Neutrophil (primary cell): ENCODE results near the gene DBNL.

Source experiments
- H3K27ac ChIP-seq: fragments of 200-600 bp; sonication (generic); 2 replicates; pipeline ENCODE4 v1.5.1; 2016; ENCODE audit warnings: mild to moderate bottlenecking, moderate library complexity
- H3K27me3 ChIP-seq: fragments of 200-600 bp; sonication (generic); 2 replicates; pipeline ENCODE4 v1.6.0; 2016; ENCODE audit warnings: mild to moderate bottlenecking
- H3K36me3 ChIP-seq: fragments of 200-600 bp; sonication (generic); 2 replicates; pipeline ENCODE4 v1.5.1; 2017
- H3K4me1 ChIP-seq, 2 experiments: fragments of 200-600 bp in 1 of 2; sonication (generic) in 1 of 2; 1 replicate in 1 of 2; 2 replicates in 1 of 2; pipeline versions ENCODE4 v1.5.1 to v1.6.1; 2013 to 2016; ENCODE audit warnings: low read depth in 1 of 2, low read length in 1 of 2, mild to moderate bottlenecking in 1 of 2, moderate library complexity in 1 of 2; ENCODE audit not compliant: control insufficient read depth in 1 of 2, insufficient read depth in 1 of 2
- H3K4me3 ChIP-seq, 2 experiments: fragments of 200-600 bp in 1 of 2; sonication (generic) in 1 of 2; 1 replicate in 1 of 2; 2 replicates in 1 of 2; pipeline ENCODE4 v1.5.1; 2013 to 2016; ENCODE audit warnings: low read depth in 1 of 2, low read length in 1 of 2, mild to moderate bottlenecking in 1 of 2, moderate library complexity in 1 of 2
- H3K9me3 ChIP-seq: fragments of 200-600 bp; sonication (generic); 2 replicates; pipeline ENCODE4 v1.5.1; 2016
- TF ChIP-seq, protein P1 (sequence below): fragments of 200-600 bp; sonication (generic); IDR thresholded peaks from 2 replicates; pipeline ENCODE4 v1.5.1; 2016; ENCODE audit warnings: antibody characterized with exemption

The DBNL gene

DNA sequence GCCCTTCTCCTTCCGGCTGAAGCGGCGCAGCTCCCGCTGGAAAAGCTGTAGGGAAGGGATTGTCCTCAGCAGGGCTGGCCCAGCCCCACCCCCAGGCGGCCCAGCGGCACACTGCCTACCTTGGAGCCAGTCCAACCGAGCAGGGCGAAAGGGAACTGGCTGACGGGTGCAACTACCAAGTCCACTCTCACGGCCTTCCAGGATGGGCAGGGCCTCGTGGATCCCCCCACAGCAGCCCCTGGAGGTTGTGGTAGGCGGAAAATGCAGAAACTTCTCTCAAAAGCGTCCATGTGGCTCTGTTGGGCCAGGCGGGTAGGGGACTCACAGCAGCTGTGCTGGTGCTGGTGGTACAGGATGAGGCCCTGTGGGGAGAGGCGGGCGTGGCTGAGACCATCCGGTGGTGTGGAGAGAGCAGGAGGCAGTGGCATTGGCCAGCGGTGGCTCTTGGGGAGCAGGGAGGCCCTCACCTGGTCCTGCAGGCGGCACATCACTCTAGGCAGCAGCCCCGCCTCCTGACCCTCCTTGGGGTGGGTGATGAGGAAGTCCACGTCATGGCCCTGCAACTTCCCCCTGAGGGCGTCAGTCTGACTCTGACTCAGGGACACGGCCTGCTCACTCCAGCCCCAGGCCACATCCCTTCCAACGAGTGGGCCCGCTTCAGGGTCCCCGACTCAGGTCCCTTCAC, 29.3 kb downstream of the DBNL start:
- TF ChIP-seq, protein P1, sequence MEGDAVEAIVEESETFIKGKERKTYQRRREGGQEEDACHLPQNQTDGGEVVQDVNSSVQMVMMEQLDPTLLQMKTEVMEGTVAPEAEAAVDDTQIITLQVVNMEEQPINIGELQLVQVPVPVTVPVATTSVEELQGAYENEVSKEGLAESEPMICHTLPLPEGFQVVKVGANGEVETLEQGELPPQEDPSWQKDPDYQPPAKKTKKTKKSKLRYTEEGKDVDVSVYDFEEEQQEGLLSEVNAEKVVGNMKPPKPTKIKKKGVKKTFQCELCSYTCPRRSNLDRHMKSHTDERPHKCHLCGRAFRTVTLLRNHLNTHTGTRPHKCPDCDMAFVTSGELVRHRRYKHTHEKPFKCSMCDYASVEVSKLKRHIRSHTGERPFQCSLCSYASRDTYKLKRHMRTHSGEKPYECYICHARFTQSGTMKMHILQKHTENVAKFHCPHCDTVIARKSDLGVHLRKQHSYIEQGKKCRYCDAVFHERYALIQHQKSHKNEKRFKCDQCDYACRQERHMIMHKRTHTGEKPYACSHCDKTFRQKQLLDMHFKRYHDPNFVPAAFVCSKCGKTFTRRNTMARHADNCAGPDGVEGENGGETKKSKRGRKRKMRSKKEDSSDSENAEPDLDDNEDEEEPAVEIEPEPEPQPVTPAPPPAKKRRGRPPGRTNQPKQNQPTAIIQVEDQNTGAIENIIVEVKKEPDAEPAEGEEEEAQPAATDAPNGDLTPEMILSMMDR: peak; percentile 44
- H3K27me3 ChIP-seq: no peaks in the 10 kb centered on the region
- H3K4me1 ChIP-seq: peaks cover 25 to 27% of the 10 kb centered on the region in 2 experiments
- H3K4me3 ChIP-seq: peak overlapping the region; percentile 50 to 53
- H3K9me3 ChIP-seq: no peaks in the 10 kb centered on the region
- peak overlapping the region; percentile 94 for H3K27ac ChIP-seq
- H3K36me3 ChIP-seq: peaks cover 54% of the 10 kb centered on the region

- TF ChIP-seq, protein P1: no peak
- no peaks in the 10 kb centered on the region for H3K27me3 ChIP-seq
- H3K9me3 ChIP-seq: no peaks in the 10 kb centered on the region
- peaks cover 59% of the 10 kb centered on the region for H3K36me3 ChIP-seq
- peak overlapping the region; percentile 94 for H3K27ac ChIP-seq
- peak overlapping the region; percentile 50 to 53 for H3K4me3 ChIP-seq
- peaks cover 25 to 27% of the 10 kb centered on the region in 2 experiments for H3K4me1 ChIP-seq
Observed at GRCh38 chr7:44074349-44074695, 29.8 kb downstream of the DBNL start.

- peaks cover 25 to 27% of the 10 kb centered on the region in 2 experiments for H3K4me1 ChIP-seq
- no peaks in the 10 kb centered on the region for H3K27me3 ChIP-seq
- H3K27ac ChIP-seq: peak overlapping the region; percentile 94
- peaks cover 71% of the 10 kb centered on the region for H3K36me3 ChIP-seq
- H3K9me3 ChIP-seq: no peaks in the 10 kb centered on the region
- no peak overlapping the region for H3K4me3 ChIP-seq
- TF ChIP-seq, protein P1: no peak
Observed at GRCh38 chr7:44075296-44076075, 31.0 kb downstream of the DBNL start.

DNA sequence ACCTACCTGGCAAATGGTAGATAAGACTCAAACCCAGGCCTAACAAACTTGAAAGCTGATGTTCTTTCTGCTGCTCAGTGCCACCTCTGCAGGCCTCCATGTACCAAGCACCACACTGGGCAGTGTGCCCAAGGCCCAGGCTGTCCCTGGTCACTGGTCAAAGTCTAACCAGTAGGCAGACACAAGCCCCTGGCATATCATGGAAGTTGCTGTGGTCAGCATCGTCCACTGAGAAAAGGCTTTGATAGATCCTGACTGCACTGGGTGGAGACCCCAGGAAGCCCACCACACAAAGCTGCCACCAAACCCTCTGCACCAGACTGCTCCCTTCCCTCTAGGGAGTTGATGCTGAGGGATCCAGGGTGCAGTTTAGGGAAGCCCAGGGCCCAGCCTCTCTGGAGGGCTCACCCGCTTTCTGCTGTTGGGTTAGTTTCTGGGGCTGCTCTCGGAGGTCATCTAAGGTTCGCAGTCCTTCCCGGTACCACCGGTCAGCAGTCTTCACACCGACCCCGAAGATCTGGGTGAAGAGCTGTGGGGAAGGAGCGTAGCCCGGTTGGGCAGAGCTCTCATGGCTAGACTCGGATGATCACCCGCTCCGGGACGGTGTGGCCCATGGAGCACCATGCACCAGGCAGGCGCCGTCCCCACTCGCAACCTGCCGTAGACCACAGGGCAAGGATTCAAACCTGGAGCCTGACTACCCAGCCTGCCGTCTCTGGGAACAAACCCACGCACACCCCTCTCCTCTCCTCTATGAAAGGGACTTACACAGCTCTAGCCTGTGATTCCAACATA, 31.8 kb downstream of the DBNL start:
- peak overlapping the region; percentile 94 for H3K27ac ChIP-seq
- TF ChIP-seq, protein P1: no peak
- H3K9me3 ChIP-seq: no peaks in the 10 kb centered on the region
- no peaks in the 10 kb centered on the region for H3K27me3 ChIP-seq
- H3K4me1 ChIP-seq: peaks cover 31 to 32% of the 10 kb centered on the region in 2 experiments
- peaks cover 74% of the 10 kb centered on the region for H3K36me3 ChIP-seq
- H3K4me3 ChIP-seq: no peak overlapping the region

DNA sequence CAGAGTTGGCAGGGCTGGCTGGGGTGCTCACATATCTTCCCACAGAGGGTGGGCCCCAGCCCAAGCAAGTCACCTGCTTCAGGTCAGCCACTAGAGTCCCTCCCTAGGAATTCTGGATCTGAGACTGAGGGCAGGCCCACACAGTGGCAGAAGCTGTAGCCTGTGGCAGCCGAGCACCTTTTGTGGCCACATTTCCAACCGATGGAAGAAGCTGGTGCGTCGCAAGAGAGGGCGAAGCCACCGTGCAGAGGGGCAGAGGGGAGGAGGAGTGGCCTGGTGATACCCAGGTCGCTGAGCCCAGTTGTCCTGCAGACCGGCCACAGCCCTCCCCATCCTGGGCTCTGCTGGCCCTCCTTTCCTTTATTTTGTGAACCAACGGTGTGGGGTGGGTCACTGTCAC, 32.6 kb downstream of the DBNL start:
- Histone ChIP-seq H3K27me3 (no peaks in the 10 kb centered on the region), H3K4me3 (no peak overlapping the region), H3K27ac (peak overlapping the region; percentile 94), H3K9me3 (no peaks in the 10 kb centered on the region), H3K36me3 (peaks cover 74% of the 10 kb centered on the region), H3K4me1 (peaks cover 36 to 40% of the 10 kb centered on the region in 2 experiments)
- TF ChIP-seq, protein P1: no peak
